Panc1 (cell line): ENCODE results near the gene ZNF688. TPM values are rescaled to one million over a fixed set of nuclear protein-coding genes. Genes with fewer than 3 reads are reported as not detected.

Experiments
- ATAC-seq: fragments of 200-7000 bp; cut with Tn5 transposase; 2 replicates; pipeline ENCODE4 v1.9.1; 2020; ENCODE audit warnings: mild to moderate bottlenecking, moderate library complexity
- BruUV-seq: library from RNA; stranded (reverse); fragments of 400-500 nt; replicated peaks from 2 replicates; lab custom pipeline; 2021; lab: Mats Ljungman, UMichigan
- CTCF ChIA-PET: fragments of 300-600 bp; sonication (Branson Sonifier 250); formaldehyde crosslinking; loops from one replicate; lab custom pipeline; 2022; ENCODE audit warnings: antibody characterized with exemption; lab: Charles Lee
- POLR2A ChIA-PET: fragments of 300-600 bp; sonication (Branson Sonifier 250); formaldehyde crosslinking; loops from one replicate; lab custom pipeline; 2022; ENCODE audit warnings: antibody characterized with exemption; lab: Charles Lee
- DNase-seq: peaks from one replicate; pipeline ENCODE4 v3.0.0-alpha.2; 2010; ENCODE audit warnings: low read depth, low spot score
- H3K27ac ChIP-seq: 2 replicates; pipeline ENCODE4 v1.5.1; 2011; ENCODE audit warnings: mild to moderate bottlenecking, low read length, inconsistent platforms
- H3K27me3 ChIP-seq: fragments of 200-500 bp; sonication (Bioruptor generic); 2 replicates; pipeline ENCODE4 v1.6.0; 2014; ENCODE audit warnings: low read length, inconsistent platforms; ENCODE audit not compliant: control insufficient read depth, insufficient read depth
- H3K36me3 ChIP-seq: fragments of 200-500 bp; sonication (Bioruptor generic); 2 replicates; pipeline ENCODE4 v1.5.1; 2014; ENCODE audit warnings: inconsistent platforms, mild to moderate bottlenecking, low read length, moderate library complexity; ENCODE audit not compliant: control insufficient read depth, insufficient read depth
- H3K4me1 ChIP-seq: 2 replicates; pipeline ENCODE4 v1.5.1; 2011; ENCODE audit warnings: inconsistent platforms, mild to moderate bottlenecking, low read length, moderate library complexity; ENCODE audit not compliant: control insufficient read depth, insufficient read depth
- H3K4me3 ChIP-seq, 2 experiments: 2 replicates each; pipeline ENCODE4 v1.5.1; 2011 to 2012; ENCODE audit warnings: low read depth in 2 of 2, low read length in 2 of 2, mild to moderate bottlenecking in 2 of 2, inconsistent platforms in 1 of 2, moderate library complexity in 1 of 2
- H3K9me3 ChIP-seq: fragments of 200-500 bp; sonication (Bioruptor generic); 2 replicates; pipeline ENCODE4 v1.5.1; 2014; ENCODE audit warnings: low read depth, mild to moderate bottlenecking, inconsistent platforms, low read length, moderate library complexity; ENCODE audit not compliant: control insufficient read depth, insufficient read depth
- POLR2AphosphoS5 ChIP-seq: IDR thresholded peaks from 2 replicates; pipeline ENCODE4 v1.6.1; 2012; ENCODE audit warnings: mild to moderate bottlenecking, low read depth, low read length, moderate library complexity
- REST ChIP-seq, 2 experiments: IDR thresholded peaks; 2 replicates each; pipeline ENCODE4 v1.6.1; 2011 to 2012; ENCODE audit warnings: low read depth in 2 of 2, control low read depth in 1 of 2, low read length in 1 of 2, mild to moderate bottlenecking in 1 of 2, moderate library complexity in 1 of 2; ENCODE audit not compliant: insufficient read depth in 1 of 2
- SIN3A ChIP-seq: IDR thresholded peaks from 2 replicates; pipeline ENCODE4 v1.6.1; 2012; ENCODE audit warnings: low read depth, mild to moderate bottlenecking, low read length, moderate library complexity, borderline replicate concordance; ENCODE audit not compliant: insufficient read depth
- TCF7L2 ChIP-seq: IDR thresholded peaks from 2 replicates; pipeline ENCODE4 v1.6.1; 2011; ENCODE audit warnings: mild to moderate bottlenecking, low read depth, low read length, inconsistent platforms
- in situ Hi-C: cut with HindIII; loops from 2 replicates; pipeline ENCODE4 v1.10.0; 2016; ENCODE audit warnings: low sequenced_read_pairs, low pct_unique_long_range_greater_than_20kb
- intact Hi-C: fragments of 100-400 bp; cut with micrococcal nuclease; formaldehyde crosslinking; loops from one replicate; pipeline ENCODE4 v1.10.0; 2022; ENCODE audit not compliant: unreplicated experiment
- total RNA-seq: library from RNA; stranded (reverse); gene quantifications from one replicate; pipeline ENCODE4 v1.2.1, GENCODE V29; 2021; ENCODE audit not compliant: unreplicated experiment
- TF ChIP-seq, protein P1 (sequence below): fragments of 450-650 bp; IDR thresholded peaks from 2 replicates; pipeline ENCODE4 v1.5.1; 2017; ENCODE audit warnings: mild to moderate bottlenecking

The ZNF688 gene
- total RNA-seq, 1 experiment from 2014 or later = 7.7 TPM

GRCh38 chr16:30603945-30604315 lies 32.4 kb upstream of the ZNF688 start:
- TF ChIP-seq POLR2AphosphoS5 (no peak), REST (IDR thresholded peaks at IDR 0.05; ENCODE audit: insufficient read depth in 1 of 2, low read depth in 2 of 2, low read length in 1 of 2) (no peak), SIN3A (no peak), TCF7L2 (no peak)
- TF ChIP-seq, protein P1, sequence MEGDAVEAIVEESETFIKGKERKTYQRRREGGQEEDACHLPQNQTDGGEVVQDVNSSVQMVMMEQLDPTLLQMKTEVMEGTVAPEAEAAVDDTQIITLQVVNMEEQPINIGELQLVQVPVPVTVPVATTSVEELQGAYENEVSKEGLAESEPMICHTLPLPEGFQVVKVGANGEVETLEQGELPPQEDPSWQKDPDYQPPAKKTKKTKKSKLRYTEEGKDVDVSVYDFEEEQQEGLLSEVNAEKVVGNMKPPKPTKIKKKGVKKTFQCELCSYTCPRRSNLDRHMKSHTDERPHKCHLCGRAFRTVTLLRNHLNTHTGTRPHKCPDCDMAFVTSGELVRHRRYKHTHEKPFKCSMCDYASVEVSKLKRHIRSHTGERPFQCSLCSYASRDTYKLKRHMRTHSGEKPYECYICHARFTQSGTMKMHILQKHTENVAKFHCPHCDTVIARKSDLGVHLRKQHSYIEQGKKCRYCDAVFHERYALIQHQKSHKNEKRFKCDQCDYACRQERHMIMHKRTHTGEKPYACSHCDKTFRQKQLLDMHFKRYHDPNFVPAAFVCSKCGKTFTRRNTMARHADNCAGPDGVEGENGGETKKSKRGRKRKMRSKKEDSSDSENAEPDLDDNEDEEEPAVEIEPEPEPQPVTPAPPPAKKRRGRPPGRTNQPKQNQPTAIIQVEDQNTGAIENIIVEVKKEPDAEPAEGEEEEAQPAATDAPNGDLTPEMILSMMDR = no peak
- in situ Hi-C loops = no loop called here
- ATAC-seq = no peak

DNA sequence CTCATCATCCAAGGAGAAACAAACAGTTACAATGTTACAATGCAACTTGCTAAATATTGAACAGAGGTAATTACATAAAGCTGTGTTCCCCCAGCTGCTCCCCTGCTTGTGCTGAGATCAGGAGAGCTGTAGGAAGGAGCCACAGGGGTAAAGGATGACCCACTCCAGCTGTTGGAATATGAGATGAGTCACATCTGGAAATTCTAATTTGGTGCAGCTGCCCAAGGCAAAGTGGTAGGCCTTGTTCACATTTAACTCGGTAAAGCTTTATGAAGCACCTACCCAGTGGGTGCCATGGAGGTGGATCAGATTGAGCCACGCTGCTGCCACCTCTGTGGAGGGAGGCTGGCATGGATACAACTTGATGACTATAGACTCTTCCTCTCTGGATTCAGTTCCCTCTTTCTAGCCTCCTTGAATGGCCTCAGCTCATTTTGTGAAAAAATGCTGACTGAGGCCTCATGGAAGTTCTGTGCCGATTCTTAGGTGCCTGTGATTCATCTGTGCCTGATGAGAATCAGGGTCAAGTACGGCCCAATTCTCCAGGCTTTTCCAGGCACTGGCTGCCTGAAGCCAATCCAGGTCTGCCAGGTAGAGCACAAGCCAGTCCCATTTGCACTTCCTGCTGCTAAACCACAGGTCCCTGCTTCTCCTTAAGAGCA lies 31.2 kb upstream of the ZNF688 start:
- no peak for DNase-seq
- Histone ChIP-seq H3K36me3 (peaks cover 3% of the 10 kb centered on the region; the same call in 1 of the 2 replicates), H3K27ac (no peak overlapping the region), H3K9me3 (no peaks in the 10 kb centered on the region), H3K4me3 (no peak overlapping the region), H3K27me3 (no peaks in the 10 kb centered on the region), H3K4me1 (peaks cover 3% of the 10 kb centered on the region; the same call in 1 of the 2 replicates)
- no peak for ATAC-seq
- in situ Hi-C loops = no loop called here
- POLR2A ChIA-PET = interaction anchor here (0.6 to 0.8 kb wide), 3 partner anchors 9 to 415 kb away, joined by 4 to 13 read pairs (median 9); no protein-coding TSS in a partner anchor
- BruUV-seq = TSS peak; percentile 72
- intact Hi-C loops = no loop called here
- CTCF ChIA-PET = interaction anchor here (0.6 to 1.2 kb wide), 4 partner anchors 12 to 193 kb away, joined by 3 to 6 read pairs (median 3); partner anchors contain the start of gene DCTPP1
- TF ChIP-seq REST (IDR thresholded peaks at IDR 0.05; ENCODE audit: insufficient read depth in 1 of 2, low read depth in 2 of 2, low read length in 1 of 2) (no peak), POLR2AphosphoS5 (no peak), TCF7L2 (no peak), SIN3A (no peak)
- TF ChIP-seq, protein P1 = no peak

More at GRCh38 chr16:30603945-30604315, 32.4 kb upstream of the ZNF688 start:
- Histone ChIP-seq H3K36me3 (peaks cover 3% of the 10 kb centered on the region; the same call in 1 of the 2 replicates), H3K27ac (no peak overlapping the region), H3K4me1 (peaks cover 6% of the 10 kb centered on the region; the same call in 1 of the 2 replicates), H3K27me3 (no peaks in the 10 kb centered on the region), H3K9me3 (no peaks in the 10 kb centered on the region), H3K4me3 (no peak overlapping the region)
- no peak for DNase-seq
- POLR2A ChIA-PET = no interaction called here
- CTCF ChIA-PET = no interaction called here
- BruUV-seq = no TSS peak
- intact Hi-C loops = no loop called here
